ENCODE measurements around the gene VN1R5.
A peak's percentile ranks its signal among the peaks of the same experiment; 100 is the strongest.
"Not testable (repeated sequence)": the region's sequence is repeated elsewhere in the genome, so short reads cannot be mapped to it uniquely, and the experiment has no call there.

Gene VN1R5

DNA sequence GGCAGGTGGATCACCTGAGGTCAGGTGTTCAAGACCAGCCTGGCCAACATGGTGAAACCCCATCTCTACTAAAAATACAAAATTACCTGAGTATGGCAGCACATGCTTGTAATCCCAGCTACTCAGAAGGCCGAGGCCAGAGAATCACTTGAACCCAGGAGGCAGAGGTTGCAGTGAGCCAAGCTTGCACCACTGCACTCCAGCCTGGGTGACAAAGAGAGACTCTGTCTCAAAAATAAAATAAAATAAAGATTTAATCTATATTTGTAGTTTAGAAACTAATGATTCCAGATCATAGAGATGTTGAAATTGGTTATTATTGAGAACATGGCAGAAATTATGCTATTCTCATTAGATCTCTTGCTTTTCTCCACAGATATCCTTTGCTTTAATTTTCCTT is at the start of gene VN1R5:
TSS of gene VN1R5 (plus strand) at position 301 of the 400 bp plus-strand sequence.
- not testable (repeated sequence) for H3K27ac ChIP-seq (ENCODE audit: low read depth, low read length); H3K4me1 ChIP-seq (ENCODE audit: control insufficient read depth, insufficient read depth, low read length); H3K4me3 ChIP-seq (ENCODE audit: low read length); H3K9ac ChIP-seq (ENCODE audit: low read length); H3K27me3 ChIP-seq (ENCODE audit: control insufficient read depth, insufficient read depth, low read length); H3K36me3 ChIP-seq (ENCODE audit: control insufficient read depth, insufficient read depth, low read length)

DNA sequence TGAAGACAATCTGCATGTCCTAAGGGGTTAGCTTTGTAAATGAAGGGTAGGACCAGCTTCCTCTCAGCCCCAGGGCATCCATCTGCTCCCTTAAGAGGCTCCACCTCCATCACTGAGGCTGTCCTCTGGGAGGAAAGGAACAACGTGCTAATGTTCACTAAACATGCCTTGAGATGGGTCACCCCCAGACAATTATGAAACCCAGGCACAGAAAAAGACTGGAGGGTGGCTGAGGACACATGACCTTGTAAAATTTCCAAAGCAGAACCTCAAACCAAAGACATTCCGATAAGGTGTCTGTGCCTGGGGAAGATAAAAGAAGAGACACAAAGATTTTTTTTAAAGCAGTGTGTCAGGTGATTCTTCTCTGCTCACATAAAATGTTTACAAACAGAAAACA is 46.5 kb upstream of the VN1R5 start:
- Histone ChIP-seq H3K4me3 (ENCODE audit: low read length) (peak overlapping the region; percentile 87), H3K9ac (ENCODE audit: low read length) (no peak overlapping the region)

DNA sequence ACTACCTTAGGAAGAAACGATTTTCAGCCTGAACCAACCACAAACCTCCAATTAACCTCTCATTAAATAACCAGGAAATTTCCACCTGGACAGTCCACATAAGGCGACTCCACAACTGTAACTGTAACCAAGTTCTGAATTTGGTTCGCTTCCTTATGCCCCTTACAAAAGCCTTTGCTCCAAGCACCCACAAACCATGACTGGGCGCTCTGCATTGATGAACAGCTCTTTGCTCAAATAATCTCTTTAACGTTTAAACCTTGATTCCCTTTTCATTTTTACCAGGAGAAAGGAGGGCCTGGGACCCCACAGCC is 45.9 kb upstream of the VN1R5 start:
- Histone ChIP-seq H3K27me3 (ENCODE audit: control insufficient read depth, insufficient read depth, low read length) (no peaks in the 10 kb centered on the region), H3K4me3 (ENCODE audit: low read length) (peak overlapping the region; percentile 87), H3K9ac (ENCODE audit: low read length) (peak overlapping the region; percentile 87), H3K36me3 (ENCODE audit: control insufficient read depth, insufficient read depth, low read length) (no peaks in the 10 kb centered on the region), H3K4me1 (ENCODE audit: control insufficient read depth, insufficient read depth, low read length) (peaks cover 3% of the 10 kb centered on the region), H3K27ac (ENCODE audit: low read depth, low read length) (peak overlapping the region; percentile 70)

More for the DNA sequence above, 46.5 kb upstream of the VN1R5 start:
- H3K27ac ChIP-seq (ENCODE audit: low read depth, low read length): no peak overlapping the region
- peaks cover 3% of the 10 kb centered on the region for H3K4me1 ChIP-seq (ENCODE audit: control insufficient read depth, insufficient read depth, low read length)
- no peaks in the 10 kb centered on the region for H3K27me3 ChIP-seq (ENCODE audit: control insufficient read depth, insufficient read depth, low read length)
- H3K36me3 ChIP-seq (ENCODE audit: control insufficient read depth, insufficient read depth, low read length): no peaks in the 10 kb centered on the region

DNA sequence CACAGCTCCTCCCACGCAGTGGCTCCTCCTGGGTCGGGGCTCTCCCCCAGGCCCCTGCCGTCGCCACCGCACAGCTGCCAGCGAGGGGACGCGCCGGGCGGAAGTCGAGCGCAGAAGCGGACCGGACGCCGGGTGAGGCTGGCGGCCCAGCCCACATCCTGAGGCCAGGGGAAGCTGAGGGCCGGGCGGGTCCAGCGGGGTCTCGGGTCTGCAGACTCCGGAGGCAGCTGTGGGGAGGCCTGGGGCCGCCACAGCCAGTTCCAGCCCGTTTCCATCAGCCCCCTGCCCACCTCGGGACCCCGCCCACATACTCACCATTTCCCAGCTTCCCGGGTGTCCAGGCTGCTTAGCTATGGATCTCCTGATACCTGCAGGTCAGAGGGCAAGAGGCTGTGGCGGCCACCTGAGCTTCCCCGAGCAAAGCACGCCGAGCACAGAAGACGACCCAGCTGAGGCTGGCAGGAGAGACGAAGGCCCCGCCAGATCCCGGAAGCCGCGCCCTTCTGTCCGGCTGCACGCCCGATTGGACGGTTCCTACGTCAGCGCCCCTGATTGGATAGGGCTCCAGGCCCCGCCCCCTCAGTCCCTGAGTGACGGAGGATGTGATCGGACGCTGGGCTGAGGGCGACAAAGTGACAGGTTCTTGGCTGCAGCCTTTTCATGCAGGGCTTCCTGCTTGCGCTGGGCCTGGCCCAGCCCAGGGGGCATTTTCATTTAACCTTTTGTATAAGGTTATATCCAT is 45.3 kb upstream of the VN1R5 start:
- Histone ChIP-seq H3K4me3 (ENCODE audit: low read length) (peak overlapping the region; percentile 87), H3K4me1 (ENCODE audit: control insufficient read depth, insufficient read depth, low read length) (peaks cover 3% of the 10 kb centered on the region)

DNA sequence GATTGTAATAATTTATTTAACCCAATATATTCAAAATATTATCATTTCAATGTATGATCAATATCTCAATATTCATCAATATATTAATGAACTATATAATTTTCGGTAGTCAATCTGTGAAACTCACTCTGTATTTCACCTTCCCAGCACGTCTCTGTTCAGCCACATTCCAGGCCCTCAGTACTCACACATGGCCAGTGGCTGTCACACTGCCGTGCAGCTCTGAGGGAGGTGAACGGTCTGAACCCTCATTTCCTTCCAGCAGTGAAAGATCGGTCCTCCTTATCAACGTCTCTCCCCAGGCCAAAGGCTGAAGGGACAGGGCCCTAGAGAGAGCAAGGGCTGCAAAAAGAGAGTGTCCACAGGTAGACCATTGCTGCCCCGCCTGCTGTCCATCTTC is 44.5 kb upstream of the VN1R5 start:
- no peak overlapping the region for H3K4me3 ChIP-seq (ENCODE audit: low read length)

More for the DNA sequence above, 45.3 kb upstream of the VN1R5 start:
- H3K27me3 ChIP-seq (ENCODE audit: control insufficient read depth, insufficient read depth, low read length): no peaks in the 10 kb centered on the region
- H3K36me3 ChIP-seq (ENCODE audit: control insufficient read depth, insufficient read depth, low read length): no peaks in the 10 kb centered on the region
- H3K9ac ChIP-seq (ENCODE audit: low read length): peak overlapping the region; percentile 87
- peak overlapping the region; percentile 70 for H3K27ac ChIP-seq (ENCODE audit: low read depth, low read length)

DNA sequence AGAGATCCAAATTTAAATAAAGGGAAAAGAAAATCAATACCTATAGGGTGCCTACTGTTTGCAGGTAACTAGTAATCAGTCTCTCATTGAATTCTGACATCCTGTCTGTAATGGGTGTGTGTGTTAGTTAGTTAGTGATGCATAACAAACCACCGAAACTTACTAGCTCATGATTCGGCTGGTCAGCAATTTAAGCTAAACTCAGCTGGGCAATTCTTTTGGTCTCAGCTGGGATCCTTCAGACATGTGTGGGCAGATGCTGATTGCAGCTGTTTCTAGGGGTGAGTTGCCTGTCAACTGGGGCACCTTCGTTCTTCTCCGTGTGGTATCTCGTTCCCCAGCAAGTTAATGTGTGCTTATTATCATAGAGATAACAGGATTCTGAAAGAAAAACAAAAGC is 43.9 kb upstream of the VN1R5 start:
- H3K9ac ChIP-seq (ENCODE audit: low read length): no peak overlapping the region
- H3K4me3 ChIP-seq (ENCODE audit: low read length): no peak overlapping the region
- peaks cover 3% of the 10 kb centered on the region for H3K4me1 ChIP-seq (ENCODE audit: control insufficient read depth, insufficient read depth, low read length)
- H3K27ac ChIP-seq (ENCODE audit: low read depth, low read length): no peak overlapping the region
- no peaks in the 10 kb centered on the region for H3K27me3 ChIP-seq (ENCODE audit: control insufficient read depth, insufficient read depth, low read length)
- H3K36me3 ChIP-seq (ENCODE audit: control insufficient read depth, insufficient read depth, low read length): no peaks in the 10 kb centered on the region

More for the DNA sequence above, 44.5 kb upstream of the VN1R5 start:
- H3K27me3 ChIP-seq (ENCODE audit: control insufficient read depth, insufficient read depth, low read length): no peaks in the 10 kb centered on the region
- H3K9ac ChIP-seq (ENCODE audit: low read length): no peak overlapping the region
- H3K27ac ChIP-seq (ENCODE audit: low read depth, low read length): no peak overlapping the region
- peaks cover 3% of the 10 kb centered on the region for H3K4me1 ChIP-seq (ENCODE audit: control insufficient read depth, insufficient read depth, low read length)
- H3K36me3 ChIP-seq (ENCODE audit: control insufficient read depth, insufficient read depth, low read length): no peaks in the 10 kb centered on the region

DNA sequence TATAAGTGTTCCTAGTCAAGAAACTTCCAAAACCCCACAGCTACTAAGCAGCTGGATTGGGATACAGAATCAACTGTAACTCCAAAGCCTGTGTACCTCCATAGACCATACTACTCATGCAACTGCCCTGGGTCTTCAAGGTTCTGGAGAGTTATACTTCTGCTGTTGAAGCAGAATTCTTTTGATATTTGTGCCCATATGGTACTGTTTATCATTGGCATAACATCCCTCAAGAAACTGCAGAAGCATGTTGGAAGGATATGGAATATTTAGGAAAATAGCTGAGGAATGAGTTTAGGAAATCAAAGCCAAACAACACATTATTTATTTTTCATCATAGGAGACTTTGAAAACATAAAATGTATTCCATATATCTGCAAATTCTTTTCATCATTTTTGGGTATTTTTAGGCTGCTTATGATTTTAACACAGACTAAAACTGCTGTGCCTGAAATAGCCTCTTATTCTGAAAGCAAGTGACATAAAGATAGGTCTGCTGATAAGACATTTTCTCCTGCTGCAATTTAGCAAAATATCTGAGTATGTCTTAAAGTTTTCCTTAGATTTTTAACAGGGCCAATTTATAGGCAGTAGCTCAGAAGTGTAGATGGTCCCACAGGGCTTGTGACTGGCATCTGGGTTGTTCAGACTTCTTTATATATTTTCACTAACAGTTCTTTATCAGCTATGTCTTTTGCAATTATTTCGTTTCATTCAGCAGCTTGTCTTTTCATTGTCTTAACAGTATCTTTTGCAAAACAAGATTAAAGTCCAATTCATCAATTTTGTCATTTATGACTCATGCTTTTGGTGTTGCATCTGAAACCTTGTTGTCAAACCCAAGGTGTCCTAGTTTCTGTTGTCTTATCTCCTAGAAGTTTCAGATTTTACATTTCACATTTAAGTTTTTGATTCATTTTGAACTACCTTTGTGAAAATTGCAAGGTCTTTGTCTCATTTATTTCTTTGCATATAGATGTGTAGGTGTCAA is 43.0 kb upstream of the VN1R5 start:
- H3K4me3 ChIP-seq (ENCODE audit: low read length): no peak overlapping the region
- H3K36me3 ChIP-seq (ENCODE audit: control insufficient read depth, insufficient read depth, low read length): no peaks in the 10 kb centered on the region
- H3K4me1 ChIP-seq (ENCODE audit: control insufficient read depth, insufficient read depth, low read length): peaks cover 3% of the 10 kb centered on the region
- H3K27ac ChIP-seq (ENCODE audit: low read depth, low read length): no peak overlapping the region
- H3K27me3 ChIP-seq (ENCODE audit: control insufficient read depth, insufficient read depth, low read length): no peaks in the 10 kb centered on the region
- H3K9ac ChIP-seq (ENCODE audit: low read length): no peak overlapping the region

DNA sequence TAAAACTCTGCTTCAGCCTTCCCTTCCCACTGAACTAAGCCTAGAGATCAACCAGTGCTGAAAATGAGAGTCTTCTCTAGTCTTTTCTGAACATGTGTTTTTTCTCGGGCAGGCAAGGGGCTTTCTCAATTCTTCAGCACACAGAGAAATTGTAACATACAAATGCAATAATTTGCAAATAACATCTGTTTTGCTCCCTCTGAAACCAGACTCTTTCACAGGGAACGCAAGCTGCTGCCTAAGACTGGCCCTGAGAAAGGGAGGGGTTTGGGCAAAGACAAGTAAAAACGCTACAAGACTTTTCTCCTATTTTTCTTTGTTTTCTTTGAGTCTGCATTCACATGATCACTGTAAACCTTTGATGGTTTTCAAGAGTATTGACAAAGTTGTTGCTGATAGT is 39.6 kb upstream of the VN1R5 start:
- Histone ChIP-seq H3K4me3 (ENCODE audit: low read length) (no peak overlapping the region), H3K27ac (ENCODE audit: low read depth, low read length) (no peak overlapping the region), H3K4me1 (ENCODE audit: control insufficient read depth, insufficient read depth, low read length) (no peaks in the 10 kb centered on the region), H3K9ac (ENCODE audit: low read length) (no peak overlapping the region), H3K36me3 (ENCODE audit: control insufficient read depth, insufficient read depth, low read length) (no peaks in the 10 kb centered on the region), H3K27me3 (ENCODE audit: control insufficient read depth, insufficient read depth, low read length) (no peaks in the 10 kb centered on the region)

DNA sequence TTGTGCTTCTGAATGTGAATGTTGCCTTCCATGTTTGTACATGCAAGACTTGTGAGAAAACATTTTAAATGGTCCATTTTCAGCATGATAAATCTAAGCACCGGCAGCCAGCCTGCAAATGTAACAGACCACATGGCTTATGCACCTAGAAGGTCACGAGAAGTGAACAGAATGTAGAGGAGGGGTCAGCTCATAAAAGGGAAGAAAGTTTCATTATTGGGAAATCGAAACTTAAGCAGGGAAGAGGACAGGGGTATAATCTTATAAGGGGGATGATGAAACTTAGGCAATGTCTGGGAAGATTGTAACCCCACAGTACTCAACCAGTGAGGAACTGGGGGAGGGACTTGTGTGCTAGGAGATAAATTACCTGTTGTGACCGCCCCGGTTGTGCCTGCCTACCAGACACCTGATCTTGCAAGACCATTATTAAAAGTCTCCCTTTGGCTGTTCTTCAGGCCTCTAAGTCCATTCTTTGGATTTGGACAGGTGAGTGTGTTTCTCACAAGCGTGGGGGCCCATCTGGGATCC is 37.7 kb upstream of the VN1R5 start:
- Histone ChIP-seq H3K36me3 (ENCODE audit: control insufficient read depth, insufficient read depth, low read length) (no peaks in the 10 kb centered on the region), H3K9ac (ENCODE audit: low read length) (no peak overlapping the region), H3K27ac (ENCODE audit: low read depth, low read length) (no peak overlapping the region), H3K27me3 (ENCODE audit: control insufficient read depth, insufficient read depth, low read length) (no peaks in the 10 kb centered on the region), H3K4me1 (ENCODE audit: control insufficient read depth, insufficient read depth, low read length) (no peaks in the 10 kb centered on the region), H3K4me3 (ENCODE audit: low read length) (no peak overlapping the region)

DNA sequence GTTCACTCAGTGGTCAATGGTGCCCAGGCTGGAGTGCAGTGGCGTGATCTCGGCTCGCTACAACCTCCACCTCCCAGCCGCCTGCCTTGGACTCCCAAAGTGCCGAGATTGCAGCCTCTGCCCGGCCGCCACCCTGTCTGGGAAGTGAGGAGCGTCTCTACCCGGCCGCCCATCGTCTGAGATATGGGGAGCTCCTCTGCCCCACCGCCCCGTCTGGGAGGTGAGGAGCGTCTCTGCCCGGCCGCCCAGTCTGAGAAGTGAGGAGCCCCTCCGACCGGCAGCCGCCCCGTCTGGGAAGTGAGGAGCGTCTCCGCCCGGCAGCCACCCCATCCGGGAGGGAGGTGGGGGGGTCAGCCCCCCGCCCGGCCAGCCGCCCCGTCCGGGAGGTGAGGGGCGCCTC is 35.6 kb upstream of the VN1R5 start:
- not testable (repeated sequence) for H3K4me1 ChIP-seq (ENCODE audit: control insufficient read depth, insufficient read depth, low read length); H3K27ac ChIP-seq (ENCODE audit: low read depth, low read length); H3K36me3 ChIP-seq (ENCODE audit: control insufficient read depth, insufficient read depth, low read length); H3K4me3 ChIP-seq (ENCODE audit: low read length); H3K9ac ChIP-seq (ENCODE audit: low read length); H3K27me3 ChIP-seq (ENCODE audit: control insufficient read depth, insufficient read depth, low read length)

DNA sequence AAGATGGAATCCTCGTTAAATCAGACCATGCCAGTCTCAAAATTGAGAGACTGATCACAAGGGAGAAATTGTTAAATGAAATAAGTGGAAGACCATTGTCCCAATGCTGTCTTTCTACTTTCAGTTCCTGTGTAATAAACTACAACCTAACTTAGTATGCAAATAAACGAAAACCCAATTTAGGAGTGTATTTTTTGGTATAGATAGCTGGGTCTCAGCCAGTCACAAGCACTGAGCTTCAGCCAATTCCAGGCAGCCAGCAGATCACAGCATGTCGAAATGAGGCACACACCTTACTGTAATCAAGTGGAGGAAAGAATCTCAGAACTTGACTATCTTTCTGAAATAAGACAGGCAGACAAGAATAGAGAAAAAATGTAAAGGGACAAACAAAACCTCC is 33.0 kb upstream of the VN1R5 start:
- Histone ChIP-seq H3K27ac (ENCODE audit: low read depth, low read length) (no peak overlapping the region), H3K4me3 (ENCODE audit: low read length) (no peak overlapping the region), H3K4me1 (ENCODE audit: control insufficient read depth, insufficient read depth, low read length) (no peaks in the 10 kb centered on the region), H3K36me3 (ENCODE audit: control insufficient read depth, insufficient read depth, low read length) (no peaks in the 10 kb centered on the region), H3K9ac (ENCODE audit: low read length) (no peak overlapping the region), H3K27me3 (ENCODE audit: control insufficient read depth, insufficient read depth, low read length) (no peaks in the 10 kb centered on the region)

DNA sequence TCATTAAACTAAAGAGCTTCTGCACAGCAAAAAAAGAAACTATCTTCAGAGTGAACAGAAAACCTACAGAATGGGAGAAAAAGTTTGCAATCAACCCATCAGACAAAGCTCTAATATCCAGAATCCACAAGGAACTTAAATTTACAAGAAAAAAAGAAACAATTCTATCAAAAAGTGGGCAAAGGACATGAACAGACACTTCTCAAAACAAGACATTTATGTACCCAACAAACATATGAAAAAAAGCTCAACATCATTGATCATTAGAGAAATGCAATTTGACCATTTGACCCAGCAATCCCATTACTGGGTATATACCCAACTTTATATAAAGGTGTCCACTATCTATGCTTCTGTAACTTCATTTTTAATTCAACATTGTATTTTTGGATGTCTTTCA is 31.1 kb upstream of the VN1R5 start:
- Histone ChIP-seq H3K4me1 (ENCODE audit: control insufficient read depth, insufficient read depth, low read length) (no peaks in the 10 kb centered on the region), H3K9ac (ENCODE audit: low read length) (no peak overlapping the region), H3K4me3 (ENCODE audit: low read length) (no peak overlapping the region), H3K27ac (ENCODE audit: low read depth, low read length) (no peak overlapping the region), H3K27me3 (ENCODE audit: control insufficient read depth, insufficient read depth, low read length) (no peaks in the 10 kb centered on the region), H3K36me3 (ENCODE audit: control insufficient read depth, insufficient read depth, low read length) (no peaks in the 10 kb centered on the region)
